Right lobe of liver (tissue), 4 donors: Measurements from ENCODE around the gene ADPRH.

Experiments
- POLR2A ChIP-seq: fragments of 450-650 bp; IDR thresholded peaks from one replicate; pipeline ENCODE4 v1.6.1; 2017; ENCODE audit warnings: antibody characterized with exemption, mild to moderate bottlenecking
- TF ChIP-seq, protein P1 (sequence below), 4 donors: fragments of 200-600 bp in 3 of 4; fragments of 450-650 bp in 1 of 4; IDR thresholded peaks; one replicate each; pipeline versions ENCODE4 v1.5.1 to v1.8.0; 2016 to 2022; ENCODE audit warnings: antibody characterized with exemption in 4 of 4, mild to moderate bottlenecking in 2 of 4
- donor health status: DM: no; HTN: no; CAD: no.
- donor health status: DM: no; HTN: no; CAD: no.
- donor health status: DM: no; HTN: yes; CAD: no.

DNA sequence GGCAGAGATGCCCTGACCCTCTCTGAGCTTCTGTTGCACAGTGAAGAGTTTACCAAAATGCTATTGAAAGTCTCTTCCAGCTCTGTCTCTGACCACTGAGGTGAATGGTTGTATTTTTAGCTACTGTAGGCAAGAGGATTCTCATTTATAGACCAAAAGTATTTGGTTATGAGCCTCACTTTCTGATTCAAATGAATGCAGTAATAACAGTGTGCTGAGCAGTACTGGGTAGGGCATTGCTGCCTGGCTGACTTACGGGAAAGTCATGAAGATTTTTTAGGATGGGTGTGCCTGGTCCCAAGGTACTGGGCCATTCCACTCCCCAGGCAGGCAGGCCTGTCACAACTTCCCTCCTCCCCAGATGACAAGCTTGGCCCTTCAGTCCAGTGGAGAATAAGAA, 33.9 kb downstream of the ADPRH start:
- TF ChIP-seq, protein P1, sequence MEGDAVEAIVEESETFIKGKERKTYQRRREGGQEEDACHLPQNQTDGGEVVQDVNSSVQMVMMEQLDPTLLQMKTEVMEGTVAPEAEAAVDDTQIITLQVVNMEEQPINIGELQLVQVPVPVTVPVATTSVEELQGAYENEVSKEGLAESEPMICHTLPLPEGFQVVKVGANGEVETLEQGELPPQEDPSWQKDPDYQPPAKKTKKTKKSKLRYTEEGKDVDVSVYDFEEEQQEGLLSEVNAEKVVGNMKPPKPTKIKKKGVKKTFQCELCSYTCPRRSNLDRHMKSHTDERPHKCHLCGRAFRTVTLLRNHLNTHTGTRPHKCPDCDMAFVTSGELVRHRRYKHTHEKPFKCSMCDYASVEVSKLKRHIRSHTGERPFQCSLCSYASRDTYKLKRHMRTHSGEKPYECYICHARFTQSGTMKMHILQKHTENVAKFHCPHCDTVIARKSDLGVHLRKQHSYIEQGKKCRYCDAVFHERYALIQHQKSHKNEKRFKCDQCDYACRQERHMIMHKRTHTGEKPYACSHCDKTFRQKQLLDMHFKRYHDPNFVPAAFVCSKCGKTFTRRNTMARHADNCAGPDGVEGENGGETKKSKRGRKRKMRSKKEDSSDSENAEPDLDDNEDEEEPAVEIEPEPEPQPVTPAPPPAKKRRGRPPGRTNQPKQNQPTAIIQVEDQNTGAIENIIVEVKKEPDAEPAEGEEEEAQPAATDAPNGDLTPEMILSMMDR (IDR thresholded peaks at IDR 0.05) = no peak
- no peak for TF ChIP-seq POLR2A
